Body of pancreas (tissue), 4 donors: ENCODE measurements around the gene MRAS. TPM values are rescaled to one million over a fixed set of nuclear protein-coding genes. Genes with fewer than 3 reads are reported as not detected.

Experiments
- ATAC-seq: fragments of 150-250 bp; one replicate; pipeline ENCODE4 v1.9.1; 2016
- DNase-seq, 4 donors: peaks; one replicate each; pipeline ENCODE4 v3.0.0-alpha.2; 2019
- H3K27ac ChIP-seq, 4 donors: fragments of 200-600 bp; sonication (generic); 1 replicate in 3 of 4; 2 replicates in 1 of 4; pipeline versions ENCODE4 v1.5.1 to v1.6.1; 2016 to 2019; ENCODE audit warnings: mild to moderate bottlenecking in 1 of 4, mixed read lengths in 1 of 4, moderate library complexity in 1 of 4
- H3K27me3 ChIP-seq, 2 donors: fragments of 200-600 bp; sonication (generic); one replicate each; pipeline ENCODE4 v1.6.0; 2016; ENCODE audit warnings: mild to moderate bottlenecking in 1 of 2
- H3K36me3 ChIP-seq, 2 donors: fragments of 200-600 bp; sonication (generic); replicated peaks in 1 of 2; 2 replicates each; pipeline ENCODE4 v1.5.1; 2016; ENCODE audit warnings: low read depth in 2 of 2; ENCODE audit not compliant: insufficient read depth in 1 of 2
- H3K4me1 ChIP-seq: fragments of 200-600 bp; sonication (generic); one replicate; pipeline ENCODE4 v1.6.0; 2016
- H3K4me3 ChIP-seq, 2 donors: fragments of 200-600 bp; sonication (generic); 1 replicate in 1 of 2; 2 replicates in 1 of 2; pipeline ENCODE4 v1.5.1; 2016 to 2019
- H3K9me3 ChIP-seq, 3 donors: fragments of 200-600 bp; sonication (generic); 1 replicate in 2 of 3; 2 replicates in 1 of 3; pipeline ENCODE4 v1.5.1; 2016
- CTCF ChIP-seq, 7 experiments: fragments of 450-650 bp in 4 of 7; fragments of 200-600 bp in 3 of 7; sonication (generic) in 3 of 7; IDR thresholded peaks; one replicate each; pipeline ENCODE4 v1.5.1; 2016 to 2019; ENCODE audit warnings: antibody characterized with exemption in 7 of 7
- POLR2A ChIP-seq, 3 donors: fragments of 450-650 bp; IDR thresholded peaks; one replicate each; pipeline ENCODE4 v1.6.1; 2016; ENCODE audit warnings: antibody characterized with exemption in 3 of 3, mild to moderate bottlenecking in 2 of 3
- WGBS, 2 donors: methylation state at CpG; one replicate each; pipeline ENCODE4 v1.1.5; 2017; 5-methylcytosine and 5-hydroxymethylcytosine counted together
- intact Hi-C: fragments of 100-400 bp; cut with DNase I; formaldehyde crosslinking; loops from one replicate; pipeline ENCODE4 v1.15.1; 2023
- total RNA-seq, 2 donors: library from RNA; depleted of rRNA; stranded (reverse); fragments of >200 nt; gene quantifications; one replicate each; pipeline ENCODE4 v1.1.0, GENCODE V29; 2016

Gene MRAS
- total RNA-seq, 2 donors from 2014 or later, result 9.9 to 20.1 TPM

- DNase-seq (peak; percentile 90 to 95 (median 94)), ATAC-seq (peak; percentile 91)
- peak; percentile 64 to 79 (median 65) for TF ChIP-seq CTCF (IDR thresholded peaks at IDR 0.05)
- TF ChIP-seq POLR2A (IDR thresholded peaks at IDR 0.05), result peak in 2 of 3 donors; percentile 58 to 70
- 0 to 3% methylated on average over 8 to 60 of the region's 62 CpGs for WGBS, 2 donors
- Histone ChIP-seq H3K4me1 (peaks cover 13% of the 10 kb centered on the region), H3K27ac (peak within 1 kb of the TSS in 3 of 4 donors; percentile 73 to 89 (median 87)), H3K4me3 (peak within 1 kb of the TSS; percentile 7 to 47), H3K9me3 (no peaks in the 10 kb centered on the region), H3K36me3 (no peaks in the 10 kb centered on the region), H3K27me3 (no peaks in the 10 kb centered on the region)
- intact Hi-C loops, result no loop called here
Observed at GRCh38 chr3:138329127-138329983, 19.0 kb upstream of the MRAS start, which contains the start of gene NME9. TSS of gene NME9 (minus strand) at chr3:138329851. CDS start at chr3:138329335, 516 bp downstream.

- Histone ChIP-seq H3K9me3 (no peaks in the 10 kb centered on the region), H3K36me3 (no peaks in the 10 kb centered on the region), H3K4me3 (peak overlapping the region in 1 of 2 donors; percentile 47), H3K27me3 (no peaks in the 10 kb centered on the region), H3K4me1 (peaks cover 18% of the 10 kb centered on the region), H3K27ac (peak overlapping the region in 2 of 4 donors; percentile 87 to 89)
- ATAC-seq (no peak), DNase-seq (no peak)
- intact Hi-C loops, result no loop called here
- WGBS, 2 donors, result 3 to 12% methylated on average over 4 to 7 of the region's 7 CpGs
- no peak for TF ChIP-seq POLR2A (IDR thresholded peaks at IDR 0.05)
- TF ChIP-seq CTCF (IDR thresholded peaks at IDR 0.05), result no peak
Observed at GRCh38 chr3:138329984-138330293, 18.4 kb upstream of the MRAS start.

- no peak for ATAC-seq
- TF ChIP-seq POLR2A (IDR thresholded peaks at IDR 0.05), result no peak
- no peak for TF ChIP-seq CTCF (IDR thresholded peaks at IDR 0.05)
- Histone ChIP-seq H3K4me3 (no peak overlapping the region), H3K27me3 (no peaks in the 10 kb centered on the region), H3K4me1 (peaks cover 25% of the 10 kb centered on the region), H3K9me3 (no peaks in the 10 kb centered on the region), H3K36me3 (no peaks in the 10 kb centered on the region), H3K27ac (no peak overlapping the region)
- intact Hi-C loops, result no loop called here
- DNase-seq, result no peak
- 77 to 85% methylated on average over 6 of the region's 6 CpGs for WGBS, 2 donors
Observed at GRCh38 chr3:138331143-138331894, 17.1 kb upstream of the MRAS start.

GRCh38 chr3:138332472-138333073 lies 15.8 kb upstream of the MRAS start:
- TF ChIP-seq CTCF (IDR thresholded peaks at IDR 0.05) (peak; percentile 40 to 82 (median 68)), POLR2A (IDR thresholded peaks at IDR 0.05) (no peak)
- H3K9me3 ChIP-seq, result no peaks in the 10 kb centered on the region
- 11 to 12% methylated on average over 4 of the region's 4 CpGs for WGBS, 2 donors
- intact Hi-C loops, result no loop called here
- H3K27ac ChIP-seq, result peak overlapping the region in 1 of 4 donors; percentile 59
- H3K27me3 ChIP-seq, result no peaks in the 10 kb centered on the region
- H3K36me3 ChIP-seq, result no peaks in the 10 kb centered on the region
- no peak for DNase-seq
- ATAC-seq, result no peak
- no peak overlapping the region for H3K4me3 ChIP-seq
- peaks cover 25% of the 10 kb centered on the region for H3K4me1 ChIP-seq
